H4 (cell line): ENCODE data around the gene MED9. TPM values are rescaled to one million over a fixed set of nuclear protein-coding genes. Genes with fewer than 3 reads are reported as not detected.
A peak's percentile ranks its signal among the peaks of the same experiment; 100 is the strongest.

Source experiments
- DNase-seq: peaks from one replicate; pipeline ENCODE4 v3.0.0-alpha.2; 2015; ENCODE audit warnings: low spot score
- total RNA-seq: library from RNA; depleted of rRNA; stranded (reverse); fragments of >200 nt; shearing (Covaris generic); gene quantifications from 2 replicates; pipeline ENCODE4 v1.2.3, GENCODE V29; 2014

Gene MED9
- total RNA-seq, 1 experiment from 2014 or later = 17.5 TPM

- no peak for DNase-seq
Observed at GRCh38 chr17:17487998-17488397, 11.2 kb downstream of the MED9 start.

GRCh38 chr17:17491031-17491471 is 14.3 kb downstream of the MED9 start:
- DNase-seq = no peak

GRCh38 chr17:17491546-17491988 is 14.8 kb downstream of the MED9 start:
- no peak for DNase-seq

- no peak for DNase-seq
Observed at GRCh38 chr17:17492085-17492484, 15.3 kb downstream of the MED9 start.

GRCh38 chr17:17492571-17492970 is 15.8 kb downstream of the MED9 start:
- DNase-seq = no peak

GRCh38 chr17:17493249-17493985 is 16.6 kb downstream of the MED9 start:
- DNase-seq = no peak

- DNase-seq = no peak
Observed at GRCh38 chr17:17493986-17494466, 17.2 kb downstream of the MED9 start.

GRCh38 chr17:17494499-17494869 is 17.7 kb downstream of the MED9 start:
- DNase-seq = no peak

- DNase-seq = no peak
Observed at GRCh38 chr17:17494870-17495535, 18.2 kb downstream of the MED9 start.

- no peak for DNase-seq
Observed at GRCh38 chr17:17495536-17496188, 18.9 kb downstream of the MED9 start.

GRCh38 chr17:17496189-17497064 is 19.6 kb downstream of the MED9 start, which contains the start of gene RASD1:
Gene RASD1 (minus strand): TSS chr17:17496395. CDS start chr17:17496181, 214 bp downstream.
- DNase-seq = peak; percentile 30

- no peak for DNase-seq
Observed at GRCh38 chr17:17497065-17497844, 20.5 kb downstream of the MED9 start.

- no peak for DNase-seq
Observed at GRCh38 chr17:17497845-17498520, 21.2 kb downstream of the MED9 start.

- no peak for DNase-seq
Observed at GRCh38 chr17:17498606-17499301, 22.0 kb downstream of the MED9 start.

- DNase-seq = no peak
Observed at GRCh38 chr17:17499402-17500145, 22.8 kb downstream of the MED9 start.

- no peak for DNase-seq
Observed at GRCh38 chr17:17500999-17501605, 24.3 kb downstream of the MED9 start.

- DNase-seq = no peak
Observed at GRCh38 chr17:17502741-17503565, 26.2 kb downstream of the MED9 start.
